Stimulated activated CD8-positive, alpha-beta memory T cell treated with anti-CD3 and anti-CD28 coated beads, Interleukin-15, amount 100 ng/mL, for 4 hours (primary cell): ENCODE results near the gene TAS2R31.

Experiments used
- DNase-seq, 2 donors: peaks; one replicate each; pipeline ENCODE4 v3.0.0-alpha.2; 2020; ENCODE audit warnings: low read depth in 2 of 2

The TAS2R31 gene

GRCh38 chr12:11007608-11008007, 23.6 kb downstream of the TAS2R31 start:
- DNase-seq, result no peak

DNA sequence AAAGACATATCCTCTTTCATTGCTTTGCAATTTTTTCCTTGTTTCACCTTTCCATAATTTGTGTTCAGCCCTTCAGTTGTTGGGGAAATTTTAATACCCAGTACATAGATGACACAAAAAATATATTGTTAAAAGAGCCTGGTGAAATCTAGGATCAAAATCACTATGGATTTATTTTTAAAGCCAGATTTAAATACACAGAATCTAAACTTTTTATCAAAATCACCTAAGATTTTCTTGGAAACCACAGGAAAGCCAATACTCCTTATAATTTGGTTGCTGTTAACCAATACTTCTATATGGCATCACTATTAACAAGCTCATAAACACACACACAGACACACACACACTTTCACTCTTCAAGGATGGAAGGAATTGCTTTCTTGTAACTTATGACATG, 33.0 kb downstream of the TAS2R31 start, which contains the start of gene TAS2R20:
Gene TAS2R20 (minus strand): TSS at position 101 of the 400 bp plus-strand sequence. CDS start 429 bp downstream, outside the sequence.
- no peak for DNase-seq

GRCh38 chr12:10994307-10994706, 36.9 kb downstream of the TAS2R31 start:
- no peak for DNase-seq

GRCh38 chr12:10989107-10989506, 42.1 kb downstream of the TAS2R31 start:
- DNase-seq, result no peak

- no peak for DNase-seq
Observed at GRCh38 chr12:10986812-10987211, 44.4 kb downstream of the TAS2R31 start, which contains the start of gene TAS2R50. Gene TAS2R50 (minus strand): TSS chr12:10986912. CDS start chr12:10986860, 52 bp downstream.

DNA sequence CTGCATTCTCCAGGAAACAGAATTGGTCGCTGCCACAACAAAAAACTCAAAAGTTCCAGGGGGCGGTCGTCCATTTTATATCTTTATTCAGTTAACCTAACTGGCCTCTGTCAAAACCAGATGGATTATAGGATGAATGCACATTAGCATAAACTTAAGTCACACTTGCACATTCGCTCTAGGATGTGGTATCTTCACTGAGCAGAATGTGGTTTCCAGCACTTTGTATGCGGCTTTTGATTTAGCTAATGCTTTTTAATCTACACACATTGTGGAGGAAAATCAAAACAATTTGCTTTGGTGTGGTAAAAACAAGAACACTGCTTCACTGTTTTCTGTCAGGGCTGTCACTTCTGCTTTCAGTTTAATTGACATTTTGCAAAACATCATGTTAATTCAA, 49.0 kb downstream of the TAS2R31 start:
- DNase-seq, result peak in 1 of 2 donors; percentile 21
